NB4 (cell line): ENCODE measurements around the gene APCDD1L.

Source experiments
- CTCF ChIP-seq: IDR thresholded peaks from one replicate; pipeline ENCODE4 v1.5.1; 2012; ENCODE audit warnings: low read depth, low read length
- MYC ChIP-seq: IDR thresholded peaks from 2 replicates; pipeline ENCODE4 v1.6.1; 2011; ENCODE audit warnings: low read depth, low read length
- POLR2A ChIP-seq: IDR thresholded peaks from 2 replicates; pipeline ENCODE4 v1.6.1; 2011; ENCODE audit warnings: mild to moderate bottlenecking; ENCODE audit not compliant: insufficient read length; ENCODE audit errors: extremely low read depth

GRCh38 chr20:58449681-58450221, 65.4 kb downstream of the APCDD1L start:
- TF ChIP-seq CTCF (no peak), POLR2A (no peak), MYC (no peak)
